ENCODE data around the gene ITPK1. TPM values are rescaled to one million over a fixed set of nuclear protein-coding genes. Genes with fewer than 3 reads are reported as not detected.

The ITPK1 gene
- total and polyA plus RNA-seq, 2 donors (not counting 3 experiments of a cell fraction or from before 2014, with no cell fraction given) = 39.6 to 51.8 TPM

DNA sequence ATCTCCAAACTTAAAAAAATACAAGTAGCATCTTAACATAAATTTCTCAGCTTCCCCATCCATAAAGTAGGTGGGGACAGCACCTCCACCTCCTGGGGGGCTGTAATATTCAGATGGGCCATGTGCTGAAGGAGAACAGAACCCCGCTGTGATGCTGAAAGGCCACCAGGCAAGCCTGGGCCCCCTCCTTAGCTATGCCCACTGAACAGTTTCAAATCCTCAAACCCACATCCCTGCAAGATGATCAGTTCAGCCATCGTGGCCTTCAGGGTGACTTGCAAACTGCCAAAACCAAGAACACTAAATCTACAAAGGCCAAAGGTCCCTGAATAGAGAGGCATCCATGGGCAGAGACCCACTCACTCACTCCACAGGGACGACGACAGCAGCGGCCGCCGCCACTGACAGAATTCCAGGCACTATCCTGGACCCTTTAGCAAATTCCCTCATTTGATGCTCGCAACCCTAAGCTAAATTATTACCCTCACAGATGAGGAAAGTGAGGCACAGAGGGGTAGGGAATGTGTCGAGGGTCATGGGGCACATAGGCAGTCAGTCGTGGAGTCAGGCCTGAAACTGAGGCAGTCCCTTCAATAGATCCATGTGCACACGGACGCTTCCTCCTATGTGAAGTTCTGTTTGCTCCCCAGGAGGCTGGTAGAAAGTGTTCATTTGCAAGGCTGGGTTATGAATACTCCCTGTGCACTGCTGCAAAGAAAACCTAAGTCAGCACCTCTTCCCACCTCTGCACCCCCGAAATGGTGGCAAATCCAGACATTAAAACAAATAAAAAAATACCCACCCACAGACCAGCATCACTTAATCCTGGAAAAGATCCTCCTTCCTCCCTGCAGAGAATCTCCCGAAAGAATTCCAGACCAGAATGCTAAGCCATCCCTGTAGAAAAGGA is 5.9 kb downstream of the ITPK1 start:
- no peak overlapping the region for H3K27ac ChIP-seq (ENCODE audit: insufficient read depth, low read depth, low read length)
- no peak for TF ChIP-seq POLR2AphosphoS5 (IDR thresholded peaks at IDR 0.05; ENCODE audit: insufficient read depth, low read depth, low read length)
- no peak for TF ChIP-seq JUN (IDR thresholded peaks at IDR 0.05; ENCODE audit: borderline replicate concordance, insufficient read depth, insufficient read length, low read depth)
- no peak for TF ChIP-seq FOS (IDR thresholded peaks at IDR 0.05; ENCODE audit: borderline replicate concordance, insufficient read depth, low read length)
- TF ChIP-seq, protein P1, sequence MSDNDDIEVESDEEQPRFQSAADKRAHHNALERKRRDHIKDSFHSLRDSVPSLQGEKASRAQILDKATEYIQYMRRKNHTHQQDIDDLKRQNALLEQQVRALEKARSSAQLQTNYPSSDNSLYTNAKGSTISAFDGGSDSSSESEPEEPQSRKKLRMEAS (IDR thresholded peaks at IDR 0.05; ENCODE audit: insufficient read depth, insufficient read length) = no peak
- no peak for TF ChIP-seq MYC (IDR thresholded peaks at IDR 0.05; ENCODE audit: low read depth, low read length)
- TF ChIP-seq GATA2 (IDR thresholded peaks at IDR 0.05; ENCODE audit: insufficient read depth, insufficient read length, low read depth, low read length) = no peak
- no peak for TF ChIP-seq POLR2A (IDR thresholded peaks at IDR 0.05; ENCODE audit: low read depth, low read length)
- TF ChIP-seq, protein P2, sequence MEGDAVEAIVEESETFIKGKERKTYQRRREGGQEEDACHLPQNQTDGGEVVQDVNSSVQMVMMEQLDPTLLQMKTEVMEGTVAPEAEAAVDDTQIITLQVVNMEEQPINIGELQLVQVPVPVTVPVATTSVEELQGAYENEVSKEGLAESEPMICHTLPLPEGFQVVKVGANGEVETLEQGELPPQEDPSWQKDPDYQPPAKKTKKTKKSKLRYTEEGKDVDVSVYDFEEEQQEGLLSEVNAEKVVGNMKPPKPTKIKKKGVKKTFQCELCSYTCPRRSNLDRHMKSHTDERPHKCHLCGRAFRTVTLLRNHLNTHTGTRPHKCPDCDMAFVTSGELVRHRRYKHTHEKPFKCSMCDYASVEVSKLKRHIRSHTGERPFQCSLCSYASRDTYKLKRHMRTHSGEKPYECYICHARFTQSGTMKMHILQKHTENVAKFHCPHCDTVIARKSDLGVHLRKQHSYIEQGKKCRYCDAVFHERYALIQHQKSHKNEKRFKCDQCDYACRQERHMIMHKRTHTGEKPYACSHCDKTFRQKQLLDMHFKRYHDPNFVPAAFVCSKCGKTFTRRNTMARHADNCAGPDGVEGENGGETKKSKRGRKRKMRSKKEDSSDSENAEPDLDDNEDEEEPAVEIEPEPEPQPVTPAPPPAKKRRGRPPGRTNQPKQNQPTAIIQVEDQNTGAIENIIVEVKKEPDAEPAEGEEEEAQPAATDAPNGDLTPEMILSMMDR (IDR thresholded peaks at IDR 0.05; ENCODE audit: extremely low read depth in 1 of 2, insufficient read depth in 1 of 2, low read depth in 1 of 2, low read length in 2 of 2) = no peak
- no peak for TF ChIP-seq EZH2 (IDR thresholded peaks at IDR 0.05; ENCODE audit: borderline replicate concordance, low read depth, low read length, severe bottlenecking)
- no peaks in the 10 kb centered on the region for H3K36me3 ChIP-seq (ENCODE audit: control insufficient read depth in 2 of 2, extremely low read depth in 1 of 2, insufficient read depth in 2 of 2, low read length in 2 of 2)
- H4K20me1 ChIP-seq (replicated peaks; ENCODE audit: control insufficient read depth, extremely low read depth, insufficient read depth, low read length) = no peaks in the 10 kb centered on the region
- H3K9me1 ChIP-seq (replicated peaks; ENCODE audit: control insufficient read depth, extremely low read depth, insufficient read depth, low read length) = no peaks in the 10 kb centered on the region
- H3K4me3 ChIP-seq (replicated peaks in 1 of 3; ENCODE audit: insufficient read depth in 1 of 3, low read depth in 1 of 3, low read length in 3 of 3) = no peak overlapping the region
- H3K79me2 ChIP-seq (ENCODE audit: control insufficient read depth, insufficient read depth, low read length) = peaks cover 4% of the 10 kb centered on the region
- ChIA-PET CTCF (interaction anchor here (1.1 kb wide), 1 partner anchor 158 kb away, joined by 3 read pairs; no protein-coding TSS in a partner anchor), POLR2A (no interaction called here)
- intact Hi-C loops (cut with micrococcal nuclease) = loop anchor here (5.0 to 10.0 kb wide), 4 partner anchors 138 to 507 kb away; partner anchors contain the start of genes BTBD7 and GOLGA5
- no peaks in the 10 kb centered on the region for H3K9me3 ChIP-seq (replicated peaks; ENCODE audit: control insufficient read depth, insufficient read depth, low read length)
- peaks cover 7% of the 10 kb centered on the region for H3K4me1 ChIP-seq (ENCODE audit: control insufficient read depth, extremely low read depth, insufficient read depth, low read length)
- DNase-seq (ENCODE audit: low read depth, low spot score) (no peak), FAIRE-seq (no peak)
- dilution Hi-C loops (cut with MboI; ENCODE audit: extremely low pct_ligation_motif_present, low sequenced_read_pairs) = no loop called here
- no peaks in the 10 kb centered on the region for H3K27me3 ChIP-seq (ENCODE audit: control insufficient read depth in 2 of 2, insufficient read depth in 2 of 2, low read length in 2 of 2)
- H2AFZ ChIP-seq (ENCODE audit: low read depth, low read length) = no peak overlapping the region
- no peak overlapping the region for H3K4me2 ChIP-seq (ENCODE audit: insufficient read depth, low read length)
- H3K9ac ChIP-seq (replicated peaks; ENCODE audit: extremely low read depth, insufficient read depth, low read length) = no peak overlapping the region
- no TSS peak for BruUV-seq (replicated peaks)
